CD14-positive monocyte (primary cell): ENCODE data around the gene KCNB1. TPM values are rescaled to one million over a fixed set of nuclear protein-coding genes. Genes with fewer than 3 reads are reported as not detected.
"Not testable (repeated sequence)": the region's sequence is repeated elsewhere in the genome, so short reads cannot be mapped to it uniquely, and the experiment has no call there.

Experiments used
- DNase-seq, 3 donors: peaks; one replicate each; pipeline ENCODE4 v3.0.0-alpha.2; 2011 to 2022
- H2AFZ ChIP-seq: 2 replicates; pipeline ENCODE4 v1.6.0; 2012; ENCODE audit warnings: mild to moderate bottlenecking, low read depth, low read length, inconsistent platforms; ENCODE audit not compliant: insufficient read depth, poor library complexity, severe bottlenecking
- H3K27ac ChIP-seq, 2 donors: 1 replicate in 1 of 2; 2 replicates in 1 of 2; pipeline ENCODE4 v1.5.1; 2012 to 2013; ENCODE audit warnings: low read length in 2 of 2, control low read depth in 1 of 2, inconsistent platforms in 1 of 2, low read depth in 1 of 2, mild to moderate bottlenecking in 1 of 2
- H3K27me3 ChIP-seq, 2 donors: one replicate each; pipeline versions ENCODE4 v1.6.0 to v1.6.1; 2011 to 2013; ENCODE audit warnings: low read length in 2 of 2; ENCODE audit not compliant: control insufficient read depth in 2 of 2, insufficient read depth in 2 of 2
- H3K36me3 ChIP-seq, 2 donors: replicated peaks in 1 of 2; 1 replicate in 1 of 2; 2 replicates in 1 of 2; pipeline versions ENCODE4 v1.5.1 to v1.6.1; 2012 to 2013; ENCODE audit warnings: low read length in 2 of 2, control low read depth in 1 of 2, inconsistent platforms in 1 of 2, mild to moderate bottlenecking in 1 of 2; ENCODE audit not compliant: insufficient read depth in 2 of 2, control insufficient read depth in 1 of 2
- H3K4me1 ChIP-seq, 2 donors: 1 replicate in 1 of 2; 2 replicates in 1 of 2; pipeline versions ENCODE4 v1.5.1 to v1.6.1; 2012 to 2013; ENCODE audit warnings: low read length in 2 of 2, control low read depth in 1 of 2, inconsistent platforms in 1 of 2, mild to moderate bottlenecking in 1 of 2, moderate library complexity in 1 of 2; ENCODE audit not compliant: insufficient read depth in 2 of 2, control insufficient read depth in 1 of 2
- H3K4me2 ChIP-seq: replicated peaks from 2 replicates; pipeline ENCODE3; 2012; ENCODE audit warnings: low read length, moderate library complexity, mild to moderate bottlenecking; ENCODE audit not compliant: poor library complexity, severe bottlenecking; ENCODE audit errors: extremely low read depth
- H3K4me3 ChIP-seq, 3 experiments: fragments of 200-600 bp in 1 of 3; sonication (generic) in 1 of 3; replicated peaks in 1 of 3; 1 replicate in 2 of 3; 2 replicates in 1 of 3; pipeline ENCODE4 v1.5.1; 2011 to 2013; ENCODE audit warnings: low read length in 3 of 3, mild to moderate bottlenecking in 3 of 3, control low read depth in 2 of 3, low read depth in 2 of 3, inconsistent platforms in 1 of 3, moderate library complexity in 1 of 3
- H3K79me2 ChIP-seq: 2 replicates; pipeline ENCODE4 v1.6.0; 2012; ENCODE audit warnings: mild to moderate bottlenecking, control low read depth, inconsistent platforms, low read length, moderate library complexity; ENCODE audit not compliant: insufficient read depth
- H3K9ac ChIP-seq: 2 replicates; pipeline ENCODE4 v1.6.0; 2017; ENCODE audit warnings: low read length, mild to moderate bottlenecking; ENCODE audit not compliant: insufficient read depth, poor library complexity, severe bottlenecking
- H3K9me3 ChIP-seq, 2 donors: replicated peaks in 1 of 2; 1 replicate in 1 of 2; 2 replicates in 1 of 2; pipeline versions ENCODE4 v1.5.1 to v1.6.1; 2012 to 2013; ENCODE audit warnings: low read length in 2 of 2, control low read depth in 1 of 2; ENCODE audit not compliant: control insufficient read depth in 1 of 2, insufficient read depth in 1 of 2
- H4K20me1 ChIP-seq: 2 replicates; pipeline ENCODE4 v1.6.0; 2012; ENCODE audit warnings: mild to moderate bottlenecking, low read length, control low read depth, moderate library complexity; ENCODE audit not compliant: insufficient read depth
- H3K27ac Mint-ChIP-seq, 7 donors: one replicate each; pipeline ENCODE4 v1.8.0; 2020; ENCODE audit warnings: mild to moderate bottlenecking in 7 of 7, mixed read lengths in 7 of 7, moderate library complexity in 6 of 7, inconsistent platforms in 2 of 7
- H3K27me3 Mint-ChIP-seq, 3 donors: one replicate each; pipeline ENCODE4 v1.8.0; 2021 to 2022; ENCODE audit warnings: low read depth in 3 of 3, mild to moderate bottlenecking in 3 of 3, mixed read lengths in 3 of 3, moderate library complexity in 3 of 3, inconsistent platforms in 1 of 3
- H3K36me3 Mint-ChIP-seq, 2 donors: one replicate each; pipeline ENCODE4 v1.8.0; 2020; ENCODE audit warnings: mixed read lengths in 2 of 2, inconsistent platforms in 1 of 2, mild to moderate bottlenecking in 1 of 2
- H3K4me1 Mint-ChIP-seq: one replicate; pipeline ENCODE4 v1.8.0; 2020; ENCODE audit warnings: mild to moderate bottlenecking, mixed read lengths
- H3K4me3 Mint-ChIP-seq, 2 donors: one replicate each; pipeline ENCODE4 v1.8.0; 2020; ENCODE audit warnings: mild to moderate bottlenecking in 2 of 2, mixed read lengths in 2 of 2, moderate library complexity in 1 of 2
- H3K9me3 Mint-ChIP-seq, 7 donors: one replicate each; pipeline ENCODE4 v1.8.0; 2020 to 2022; ENCODE audit warnings: mixed read lengths in 7 of 7, mild to moderate bottlenecking in 6 of 7, moderate library complexity in 6 of 7, inconsistent platforms in 2 of 7
- WGBS: methylation state at CpG from one replicate; pipeline ENCODE4 v1.1.5; 2013; ENCODE audit warnings: missing lambda C conversion rate; ENCODE audit not compliant: insufficient coverage; 5-methylcytosine and 5-hydroxymethylcytosine counted together
- intact Hi-C, 2 donors: fragments of 100-400 bp; cut with micrococcal nuclease; formaldehyde crosslinking; loops; one replicate each; pipeline versions ENCODE4 v1.15.0 to v1.15.1; 2023
- polyA plus RNA-seq, 3 donors: library from polyadenylated mRNA; depleted of rRNA in 1 of 3; unstranded in 2 of 3; stranded (reverse) in 1 of 3; fragments of 300-500 nt in 2 of 3; fragments of >200 nt in 1 of 3; fragmentation: Illumina TruSeq in 2 of 3; gene quantifications; 1 replicate in 2 of 3; 2 replicates in 1 of 3; pipeline ENCODE4 v1.2.3, GENCODE V29; 2012 to 2021
- TF ChIP-seq, protein P1 (sequence below): fragments of 200-600 bp; IDR thresholded peaks from one replicate; pipeline ENCODE4 v1.8.0; 2022; ENCODE audit warnings: antibody characterized with exemption, mild to moderate bottlenecking

The KCNB1 gene
- polyA plus RNA-seq, 3 donors = not detected

DNA sequence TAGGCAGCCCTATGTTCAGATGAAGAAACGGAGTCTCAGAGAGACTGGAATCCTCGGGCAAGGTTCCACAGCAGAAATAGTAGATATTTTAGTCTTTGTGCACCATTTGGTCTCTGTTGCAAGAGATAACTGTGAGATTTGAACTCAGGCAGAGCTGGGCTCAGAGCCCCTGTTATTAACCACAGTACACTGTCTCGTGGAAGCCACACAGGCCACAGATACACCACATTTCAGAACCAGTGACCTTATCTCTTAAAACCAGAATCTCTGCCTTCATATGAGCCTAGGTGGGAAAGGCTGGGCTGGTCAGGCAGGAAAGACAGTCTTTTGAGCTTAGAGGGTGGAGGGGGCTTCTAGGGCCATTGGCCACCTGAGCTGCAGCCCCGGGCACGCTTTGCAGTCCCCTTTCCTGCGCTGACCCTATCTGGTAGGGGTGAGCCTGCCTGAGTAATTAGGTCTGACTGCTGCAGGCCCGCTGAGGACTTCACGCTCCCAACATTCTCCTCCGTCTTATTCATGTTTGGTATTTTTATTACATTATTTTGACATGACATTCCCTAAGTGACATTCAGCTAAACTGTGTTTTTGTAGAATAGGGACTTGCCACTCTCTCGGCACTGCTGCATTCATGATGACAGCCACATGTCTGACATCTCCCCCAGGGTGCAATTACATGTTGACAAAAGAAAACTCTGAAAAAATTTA, 71.1 kb downstream of the KCNB1 start:
- Histone ChIP-seq H3K27ac (no peak overlapping the region), H3K79me2 (no peaks in the 10 kb centered on the region), H3K4me2 (no peak overlapping the region), H3K27me3 (no peaks in the 10 kb centered on the region), H3K4me3 (no peak overlapping the region), H3K36me3 (no peaks in the 10 kb centered on the region), H3K4me1 (no peaks in the 10 kb centered on the region), H4K20me1 (no peaks in the 10 kb centered on the region), H3K9ac (no peak overlapping the region), H3K9me3 (no peaks in the 10 kb centered on the region), H2AFZ (no peak overlapping the region)
- Mint-ChIP-seq H3K9me3 (no peaks in the 10 kb centered on the region), H3K27ac (no peak overlapping the region), H3K4me3 (no peak overlapping the region), H3K27me3 (peaks cover 8 to 19% (median 17%) of the 10 kb centered on the region in 3 donors), H3K4me1 (peaks cover 1% of the 10 kb centered on the region), H3K36me3 (no peaks in the 10 kb centered on the region)
- no peak for DNase-seq
- WGBS = 91% methylated on average over 4 of the region's 10 CpGs
- intact Hi-C loops = no loop called here
- TF ChIP-seq, protein P1, sequence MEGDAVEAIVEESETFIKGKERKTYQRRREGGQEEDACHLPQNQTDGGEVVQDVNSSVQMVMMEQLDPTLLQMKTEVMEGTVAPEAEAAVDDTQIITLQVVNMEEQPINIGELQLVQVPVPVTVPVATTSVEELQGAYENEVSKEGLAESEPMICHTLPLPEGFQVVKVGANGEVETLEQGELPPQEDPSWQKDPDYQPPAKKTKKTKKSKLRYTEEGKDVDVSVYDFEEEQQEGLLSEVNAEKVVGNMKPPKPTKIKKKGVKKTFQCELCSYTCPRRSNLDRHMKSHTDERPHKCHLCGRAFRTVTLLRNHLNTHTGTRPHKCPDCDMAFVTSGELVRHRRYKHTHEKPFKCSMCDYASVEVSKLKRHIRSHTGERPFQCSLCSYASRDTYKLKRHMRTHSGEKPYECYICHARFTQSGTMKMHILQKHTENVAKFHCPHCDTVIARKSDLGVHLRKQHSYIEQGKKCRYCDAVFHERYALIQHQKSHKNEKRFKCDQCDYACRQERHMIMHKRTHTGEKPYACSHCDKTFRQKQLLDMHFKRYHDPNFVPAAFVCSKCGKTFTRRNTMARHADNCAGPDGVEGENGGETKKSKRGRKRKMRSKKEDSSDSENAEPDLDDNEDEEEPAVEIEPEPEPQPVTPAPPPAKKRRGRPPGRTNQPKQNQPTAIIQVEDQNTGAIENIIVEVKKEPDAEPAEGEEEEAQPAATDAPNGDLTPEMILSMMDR = no peak

DNA sequence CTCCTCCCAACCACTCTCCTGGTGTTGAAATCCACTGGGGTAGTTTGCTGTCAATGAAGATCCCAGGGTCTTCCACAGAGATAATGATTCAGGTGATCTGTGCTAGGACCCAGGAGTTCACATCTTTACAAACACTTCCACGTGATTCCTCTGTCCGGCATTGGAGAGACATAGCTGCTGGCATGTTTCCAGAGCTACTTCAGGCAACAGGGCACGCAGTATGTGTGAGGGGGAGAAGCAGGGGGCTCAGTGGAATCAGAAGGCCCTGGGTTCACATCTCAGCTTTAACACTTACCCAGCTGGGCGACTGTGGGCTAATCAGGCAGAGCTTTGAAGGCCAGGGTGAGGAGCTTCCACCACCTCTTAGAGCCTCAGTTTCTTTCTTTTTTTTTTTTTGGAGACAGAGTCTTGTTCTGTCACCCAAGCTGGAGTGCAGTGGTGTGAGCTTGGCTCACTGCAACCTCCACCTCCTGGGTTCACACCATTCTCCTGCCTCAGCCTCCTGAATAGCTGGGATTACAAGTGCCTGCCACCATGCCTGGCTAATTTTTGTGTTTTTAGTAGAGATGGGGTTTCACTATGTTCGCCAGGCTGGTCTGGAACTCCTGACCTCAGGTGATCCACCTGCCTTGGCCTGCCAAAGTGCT, 72.4 kb downstream of the KCNB1 start:
- H3K4me3 Mint-ChIP-seq, H3K36me3 Mint-ChIP-seq, H3K36me3 ChIP-seq, H3K9me3 Mint-ChIP-seq, H3K9ac ChIP-seq, H4K20me1 ChIP-seq, H3K27me3 ChIP-seq, H2AFZ ChIP-seq, H3K9me3 ChIP-seq, H3K4me1 Mint-ChIP-seq, H3K4me3 ChIP-seq, H3K79me2 ChIP-seq, H3K27ac Mint-ChIP-seq, H3K27ac ChIP-seq, H3K4me1 ChIP-seq, DNase-seq, H3K4me2 ChIP-seq, intact Hi-C loops: not testable (repeated sequence)
- H3K27me3 Mint-ChIP-seq = peaks cover 5 to 24% (median 15%) of the 10 kb centered on the region in 3 donors
- 80% methylated on average over 2 of the region's 5 CpGs for WGBS
